SJSA1 (cell line): ENCODE measurements around the gene APLP2. TPM values are rescaled to one million over a fixed set of nuclear protein-coding genes. Genes with fewer than 3 reads are reported as not detected.
"Not testable (repeated sequence)": the region's sequence is repeated elsewhere in the genome, so short reads cannot be mapped to it uniquely, and the experiment has no call there.

Source experiments
- DNase-seq, 2 experiments: peaks; one replicate each; pipeline ENCODE4 v3.0.0-alpha.2; 2015 to 2020; ENCODE audit warnings: low spot score in 2 of 2, low read depth in 1 of 2
- H3K27ac ChIP-seq: fragments of 250-450 bp; sonication (Bioruptor Pico); 2 replicates; pipeline ENCODE4 v1.5.1; 2020; ENCODE audit warnings: mild to moderate bottlenecking, moderate library complexity
- H3K27me3 ChIP-seq: fragments of 250-450 bp; sonication (Bioruptor Pico); replicated peaks from 2 replicates; pipeline ENCODE4 v1.5.1; 2020; ENCODE audit warnings: mild to moderate bottlenecking, moderate library complexity
- H3K36me3 ChIP-seq: fragments of 250-450 bp; sonication (Bioruptor Pico); 2 replicates; pipeline ENCODE4 v1.5.1; 2020; ENCODE audit warnings: mild to moderate bottlenecking
- H3K4me1 ChIP-seq: fragments of 250-450 bp; sonication (Bioruptor Pico); replicated peaks from 2 replicates; pipeline ENCODE4 v1.6.1; 2021; ENCODE audit warnings: mild to moderate bottlenecking
- H3K4me3 ChIP-seq: fragments of 250-450 bp; sonication (Bioruptor Pico); 2 replicates; pipeline ENCODE4 v1.5.1; 2020; ENCODE audit warnings: mild to moderate bottlenecking
- H3K9me3 ChIP-seq: fragments of 250-450 bp; sonication (Bioruptor Pico); replicated peaks from 2 replicates; pipeline ENCODE4 v1.5.1; 2020; ENCODE audit warnings: mild to moderate bottlenecking
- total RNA-seq: library from RNA; depleted of rRNA; stranded (reverse); fragments of >200 nt; shearing (Covaris generic); gene quantifications from 2 replicates; pipeline ENCODE4 v1.2.3, GENCODE V29; 2014; rRNA removed

The APLP2 gene
- total RNA-seq, result 137 and 149 TPM in 2 replicates

- H3K4me3 ChIP-seq, result peak within 1 kb of the TSS; percentile 92
- no peaks in the 10 kb centered on the region for H3K9me3 ChIP-seq
- H3K27ac ChIP-seq, result peak within 1 kb of the TSS; percentile 31; the same call in 1 of the 2 replicates
- no peaks in the 10 kb centered on the region for H3K27me3 ChIP-seq
- peaks cover 2% of the 10 kb centered on the region; the same call in 1 of the 2 replicates for H3K36me3 ChIP-seq
- H3K4me1 ChIP-seq, result peaks cover 5% of the 10 kb centered on the region
- peak; percentile 81 to 95 for DNase-seq
These were observed at the start of gene APLP2 for GRCh38 chr11:130069659-130070108. Gene APLP2, plus strand, starts transcription at chr11:130069894. Its CDS starts 84 bp downstream, at chr11:130069978.

GRCh38 chr11:130020323-130020722 is 49.4 kb upstream of the APLP2 start:
- DNase-seq, result peak in 1 of 2 experiments; percentile 14

GRCh38 chr11:130021606-130022005 is 48.1 kb upstream of the APLP2 start:
- H3K4me3 ChIP-seq, H3K9me3 ChIP-seq, H3K36me3 ChIP-seq, H3K27ac ChIP-seq, DNase-seq, H3K27me3 ChIP-seq: not testable (repeated sequence)
- peaks cover 17% of the 10 kb centered on the region for H3K4me1 ChIP-seq

More at GRCh38 chr11:130020323-130020722, 49.4 kb upstream of the APLP2 start:
- Histone ChIP-seq H3K4me1 (peaks cover 17% of the 10 kb centered on the region), H3K9me3 (no peaks in the 10 kb centered on the region), H3K36me3 (no peaks in the 10 kb centered on the region), H3K27ac (no peak overlapping the region), H3K4me3 (no peak overlapping the region), H3K27me3 (no peaks in the 10 kb centered on the region)

GRCh38 chr11:130022799-130023198 is 46.9 kb upstream of the APLP2 start:
- no peak for DNase-seq
- Histone ChIP-seq H3K27ac (no peak overlapping the region), H3K36me3 (no peaks in the 10 kb centered on the region), H3K9me3 (no peaks in the 10 kb centered on the region), H3K4me1 (peaks cover 17% of the 10 kb centered on the region), H3K27me3 (no peaks in the 10 kb centered on the region), H3K4me3 (no peak overlapping the region)

- Histone ChIP-seq H3K27me3 (no peaks in the 10 kb centered on the region), H3K9me3 (no peaks in the 10 kb centered on the region), H3K36me3 (no peaks in the 10 kb centered on the region), H3K4me3 (no peak overlapping the region), H3K27ac (0 out of 2 replicates have a peak overlapping the region, but pooled peaks have one; percentile 49), H3K4me1 (peaks cover 17% of the 10 kb centered on the region)
- DNase-seq, result peak; percentile 45 to 49
These were observed 46.5 kb upstream of the APLP2 start for GRCh38 chr11:130023204-130023603.

GRCh38 chr11:130024361-130024760 is 45.3 kb upstream of the APLP2 start:
- Histone ChIP-seq H3K27me3 (no peaks in the 10 kb centered on the region), H3K27ac (no peak overlapping the region), H3K4me1 (peaks cover 17% of the 10 kb centered on the region), H3K4me3 (no peak overlapping the region), H3K36me3 (no peaks in the 10 kb centered on the region), H3K9me3 (no peaks in the 10 kb centered on the region)
- no peak for DNase-seq

GRCh38 chr11:130025371-130025770 is 44.3 kb upstream of the APLP2 start:
- H3K4me1 ChIP-seq, result peaks cover 16% of the 10 kb centered on the region
- no peaks in the 10 kb centered on the region for H3K9me3 ChIP-seq
- H3K36me3 ChIP-seq, result no peaks in the 10 kb centered on the region
- H3K4me3 ChIP-seq, result no peak overlapping the region
- H3K27me3 ChIP-seq, result no peaks in the 10 kb centered on the region
- no peak overlapping the region for H3K27ac ChIP-seq
- no peak for DNase-seq

- no peaks in the 10 kb centered on the region for H3K9me3 ChIP-seq
- no peaks in the 10 kb centered on the region for H3K36me3 ChIP-seq
- H3K27me3 ChIP-seq, result no peaks in the 10 kb centered on the region
- peaks cover 4% of the 10 kb centered on the region for H3K4me1 ChIP-seq
- no peak overlapping the region for H3K4me3 ChIP-seq
- DNase-seq, result no peak
- H3K27ac ChIP-seq, result no peak overlapping the region
These were observed 40.6 kb upstream of the APLP2 start for GRCh38 chr11:130029137-130029536.

- Histone ChIP-seq H3K4me3 (no peak overlapping the region), H3K36me3 (no peaks in the 10 kb centered on the region), H3K27me3 (no peaks in the 10 kb centered on the region), H3K27ac (no peak overlapping the region), H3K9me3 (no peaks in the 10 kb centered on the region), H3K4me1 (no peaks in the 10 kb centered on the region)
- no peak for DNase-seq
These were observed 38.6 kb upstream of the APLP2 start for GRCh38 chr11:130031056-130031455.

- H3K27me3 ChIP-seq, result no peaks in the 10 kb centered on the region
- no peak overlapping the region for H3K4me3 ChIP-seq
- no peak for DNase-seq
- no peaks in the 10 kb centered on the region for H3K9me3 ChIP-seq
- H3K4me1 ChIP-seq, result no peaks in the 10 kb centered on the region
- no peaks in the 10 kb centered on the region for H3K36me3 ChIP-seq
- H3K27ac ChIP-seq, result no peak overlapping the region
These were observed 37.7 kb upstream of the APLP2 start for GRCh38 chr11:130031945-130032344.

GRCh38 chr11:130032931-130033330 is 36.8 kb upstream of the APLP2 start:
- Histone ChIP-seq H3K36me3 (no peaks in the 10 kb centered on the region), H3K27ac (no peak overlapping the region), H3K9me3 (no peaks in the 10 kb centered on the region), H3K4me3 (no peak overlapping the region), H3K4me1 (no peaks in the 10 kb centered on the region), H3K27me3 (no peaks in the 10 kb centered on the region)
- no peak for DNase-seq

GRCh38 chr11:130034236-130034635 is 35.5 kb upstream of the APLP2 start:
- Histone ChIP-seq H3K27me3 (no peaks in the 10 kb centered on the region), H3K4me3 (no peak overlapping the region), H3K4me1 (no peaks in the 10 kb centered on the region), H3K36me3 (no peaks in the 10 kb centered on the region), H3K9me3 (no peaks in the 10 kb centered on the region), H3K27ac (no peak overlapping the region)
- no peak for DNase-seq

GRCh38 chr11:130037058-130037457 is 32.6 kb upstream of the APLP2 start:
- H3K27me3 ChIP-seq, result no peaks in the 10 kb centered on the region
- H3K27ac ChIP-seq, result no peak overlapping the region
- H3K4me1 ChIP-seq, result no peaks in the 10 kb centered on the region
- H3K4me3 ChIP-seq, result no peak overlapping the region
- no peaks in the 10 kb centered on the region for H3K9me3 ChIP-seq
- no peak for DNase-seq
- H3K36me3 ChIP-seq, result no peaks in the 10 kb centered on the region

GRCh38 chr11:130037881-130038585 is 31.7 kb upstream of the APLP2 start:
- Histone ChIP-seq H3K4me1 (no peaks in the 10 kb centered on the region), H3K36me3 (no peaks in the 10 kb centered on the region), H3K27ac (no peak overlapping the region), H3K4me3 (no peak overlapping the region), H3K9me3 (no peaks in the 10 kb centered on the region), H3K27me3 (no peaks in the 10 kb centered on the region)
- no peak for DNase-seq
